ENCODE results near the gene OR5J2.
"Not testable (repeated sequence)": the region's sequence is repeated elsewhere in the genome, so short reads cannot be mapped to it uniquely, and the experiment has no call there.

The OR5J2 gene

GRCh38 chr11:56176318-56176717 is at the start of gene OR5J2:
TSS of gene OR5J2 (plus strand) at chr11:56176618. CDS start at chr11:56176618, 0 bp downstream.
- DNase-seq: no peak

- DNase-seq: no peak
Measured at GRCh38 chr11:56140151-56140661, 36.2 kb upstream of the OR5J2 start, which contains the start of gene OR8J3. TSS of gene OR8J3 (minus strand) at chr11:56140201. CDS start at chr11:56137718, 2,483 bp downstream.

GRCh38 chr11:56143681-56144080 is 32.7 kb upstream of the OR5J2 start:
- DNase-seq: not testable (repeated sequence)

GRCh38 chr11:56151376-56151775 is 25.0 kb upstream of the OR5J2 start:
- no peak for DNase-seq

- DNase-seq: no peak
Measured at GRCh38 chr11:56152333-56152732, 24.1 kb upstream of the OR5J2 start.

- no peak for DNase-seq
Measured at GRCh38 chr11:56160217-56160616, 16.2 kb upstream of the OR5J2 start, which contains the start of gene OR8K5. TSS of gene OR8K5 (minus strand) at chr11:56160317. CDS start at chr11:56160317, 0 bp downstream.

- DNase-seq: no peak
Measured at GRCh38 chr11:56163804-56164203, 12.6 kb upstream of the OR5J2 start.

- no peak for DNase-seq
Measured at GRCh38 chr11:56172256-56172830, 4.1 kb upstream of the OR5J2 start.

- no peak for DNase-seq
Measured at GRCh38 chr11:56183459-56183858, 7.0 kb downstream of the OR5J2 start.

- DNase-seq: no peak
Measured at GRCh38 chr11:56188602-56189001, 12.2 kb downstream of the OR5J2 start.

GRCh38 chr11:56196705-56197104 is 20.3 kb downstream of the OR5J2 start:
- DNase-seq: no peak

- DNase-seq: no peak
Measured at GRCh38 chr11:56197367-56197766, 20.9 kb downstream of the OR5J2 start.

GRCh38 chr11:56207790-56208189 is 31.4 kb downstream of the OR5J2 start:
- DNase-seq: no peak

GRCh38 chr11:56214537-56214936 is 38.1 kb downstream of the OR5J2 start:
- no peak for DNase-seq

GRCh38 chr11:56219735-56220134 is 43.3 kb downstream of the OR5J2 start:
- DNase-seq: not testable (repeated sequence)
